SIG-M5 treated with dmso at 0.1 percent for 504 hours (cell line): Measurements from ENCODE around the gene RBMY1A1.
"Not testable (repeated sequence)": the region's sequence is repeated elsewhere in the genome, so short reads cannot be mapped to it uniquely, and the experiment has no call there.

Source experiments
- DNase-seq: peaks from one replicate; lab custom pipeline; 2025; ENCODE audit not compliant: unreplicated experiment; lab: John Stamatoyannopoulos, UW

RBMY1A1 gene

GRCh38 chrY:21534579-21534978 lies at the start of gene RBMY1A1:
TSS of gene RBMY1A1 (plus strand) at chrY:21534879. CDS start at chrY:21536892, 2,013 bp downstream.
- DNase-seq, result not testable (repeated sequence)

DNA sequence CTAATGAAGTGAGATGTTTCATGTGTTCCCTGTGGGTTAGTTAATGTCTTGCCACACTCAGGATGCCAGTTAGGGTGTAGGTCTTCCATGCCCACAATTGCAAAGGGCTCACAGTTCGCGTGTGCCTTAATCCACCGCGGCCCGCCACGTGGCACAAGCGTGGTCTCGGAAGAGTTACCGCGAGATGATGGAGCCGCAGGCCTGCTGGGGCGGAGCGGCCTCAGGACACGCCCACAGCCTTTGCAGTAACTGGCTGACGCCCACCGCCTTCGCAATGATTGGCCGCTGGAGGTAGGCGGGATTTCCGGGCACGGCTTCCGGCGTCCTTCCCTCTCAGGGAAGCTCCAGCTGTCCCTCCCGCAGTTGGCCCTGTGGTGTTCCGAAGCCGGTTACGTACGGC lies 23.6 kb upstream of the RBMY1A1 start, which contains the start of gene RBMY1B:
Gene RBMY1B, plus strand, starts transcription at position 301 of the 400 bp plus-strand sequence. CDS start 2,013 bp downstream, outside the sequence.
- not testable (repeated sequence) for DNase-seq

GRCh38 chrY:21559316-21559984 lies 24.8 kb downstream of the RBMY1A1 start:
- not testable (repeated sequence) for DNase-seq

- DNase-seq, result no peak
Observed at GRCh38 chrY:21585449-21585848, 50.8 kb downstream of the RBMY1A1 start.

GRCh38 chrY:21586454-21586853 lies 51.8 kb downstream of the RBMY1A1 start:
- not testable (repeated sequence) for DNase-seq

DNA sequence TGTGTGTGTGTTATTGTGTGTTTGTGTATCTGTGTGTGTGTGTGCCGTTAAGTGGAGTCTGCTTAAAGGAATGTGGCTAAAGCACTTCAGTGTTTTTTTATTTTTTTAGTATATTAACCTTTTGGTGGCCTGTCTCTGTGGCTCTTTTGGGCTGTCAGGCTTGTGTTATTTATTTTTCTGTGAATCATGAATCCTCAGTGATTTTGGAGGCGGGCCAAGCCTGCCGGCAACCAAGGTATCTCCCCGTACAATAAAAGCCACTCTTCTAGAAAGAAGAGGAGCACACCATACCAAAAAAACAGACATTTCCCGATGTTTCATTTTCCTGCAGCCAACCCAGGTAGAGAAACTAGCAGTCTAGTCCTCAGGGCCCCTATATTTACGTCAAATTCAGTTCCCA lies 57.4 kb downstream of the RBMY1A1 start:
- DNase-seq, result no peak

DNA sequence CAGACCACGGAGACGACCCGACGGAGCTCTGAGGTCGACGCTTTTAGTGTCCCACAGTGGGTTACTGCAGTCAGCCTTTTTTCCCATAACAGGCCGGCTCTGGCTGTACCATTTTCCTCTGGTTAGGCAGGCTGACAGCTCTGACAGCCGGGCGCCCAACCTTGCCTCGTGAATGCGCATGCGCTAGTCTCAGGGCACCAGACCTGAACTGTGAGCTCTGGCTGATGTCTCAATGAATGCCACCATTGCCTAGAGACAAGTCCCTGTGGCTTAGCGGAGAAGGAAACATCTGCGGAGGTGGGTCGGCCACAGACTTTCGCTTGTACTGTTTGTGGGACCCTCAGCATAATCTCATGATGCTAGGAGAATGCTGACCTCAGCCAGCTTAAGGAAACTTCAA lies 61.6 kb downstream of the RBMY1A1 start:
- not testable (repeated sequence) for DNase-seq
